NOMO-1 (cell line): ENCODE measurements around the gene TSC22D3.
"Not testable (repeated sequence)": the region's sequence is repeated elsewhere in the genome, so short reads cannot be mapped to it uniquely, and the experiment has no call there.

ENCODE experiments used
- DNase-seq, 2 experiments: peaks; one replicate each; lab custom pipeline; 2025; ENCODE audit not compliant: unreplicated experiment in 2 of 2; lab: John Stamatoyannopoulos, UW

The TSC22D3 gene

GRCh38 chrX:107775734-107776511 lies at the start of gene TSC22D3:
Gene TSC22D3 (minus strand): TSS chrX:107775787. CDS start chrX:107775419, 368 bp downstream.
- peak; percentile 33 to 36 for DNase-seq

- no peak for DNase-seq
Observed at GRCh38 chrX:107823456-107823855, 47.9 kb upstream of the TSC22D3 start.

GRCh38 chrX:107823042-107823441 lies 47.5 kb upstream of the TSC22D3 start:
- DNase-seq, result no peak

GRCh38 chrX:107818900-107819521 lies 43.4 kb upstream of the TSC22D3 start:
- DNase-seq, result no peak

DNA sequence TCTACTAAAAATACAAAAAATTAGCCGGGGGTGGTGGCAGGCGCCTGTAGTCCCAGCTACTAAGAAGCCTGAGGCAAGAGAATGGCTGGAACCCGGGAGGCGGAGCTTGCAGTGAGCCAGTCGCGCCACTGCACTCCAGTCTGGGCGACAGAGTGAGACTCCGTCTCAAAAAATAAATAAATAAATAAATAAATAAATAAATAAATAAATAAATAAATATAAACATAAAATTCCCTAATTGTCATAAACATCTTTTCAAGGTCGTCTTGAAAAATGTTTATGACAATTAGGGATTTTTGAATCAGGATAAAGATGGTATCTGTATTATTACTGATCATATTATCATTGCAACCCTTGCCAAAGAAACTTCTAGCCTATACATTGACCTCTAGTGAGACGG lies 34.5 kb upstream of the TSC22D3 start:
- not testable (repeated sequence) for DNase-seq

DNA sequence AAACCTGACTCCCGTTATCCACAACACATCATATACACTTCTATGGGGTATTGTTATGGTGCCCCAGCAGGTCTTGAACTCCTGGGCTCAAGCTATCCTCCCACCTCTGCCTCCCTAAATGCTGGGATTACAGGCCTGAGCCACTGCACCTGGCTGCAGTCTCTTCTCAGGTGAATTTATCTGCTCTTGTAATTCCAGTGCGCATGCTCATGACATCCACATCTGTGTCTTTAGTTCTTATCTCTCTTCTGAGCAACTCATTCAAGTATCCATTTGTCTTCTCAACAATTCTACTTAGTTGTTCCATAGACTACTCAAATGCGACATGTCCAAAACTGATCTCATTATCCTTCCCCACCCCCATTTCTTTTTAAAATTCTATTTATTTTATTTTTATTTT lies 29.6 kb upstream of the TSC22D3 start:
- DNase-seq, result no peak

DNA sequence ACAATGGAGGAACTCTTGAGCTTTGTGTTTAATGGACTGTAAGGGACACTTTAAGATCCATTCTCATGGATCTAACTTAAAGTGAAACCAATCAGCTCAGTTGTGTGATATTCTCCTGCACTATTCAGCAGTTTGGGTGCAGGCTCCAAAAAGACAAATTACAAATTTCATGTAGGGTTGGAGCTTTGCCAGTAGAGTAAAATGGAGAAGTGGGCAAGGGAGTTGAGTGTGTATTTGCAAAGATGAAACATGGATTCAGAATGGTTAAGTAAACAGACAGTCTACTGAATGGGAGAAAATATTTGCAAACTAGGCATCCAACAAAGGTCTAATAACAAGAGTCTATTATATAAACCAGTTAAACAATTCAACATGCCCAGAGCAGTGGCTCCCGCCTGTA lies 28.8 kb upstream of the TSC22D3 start:
- no peak for DNase-seq

DNA sequence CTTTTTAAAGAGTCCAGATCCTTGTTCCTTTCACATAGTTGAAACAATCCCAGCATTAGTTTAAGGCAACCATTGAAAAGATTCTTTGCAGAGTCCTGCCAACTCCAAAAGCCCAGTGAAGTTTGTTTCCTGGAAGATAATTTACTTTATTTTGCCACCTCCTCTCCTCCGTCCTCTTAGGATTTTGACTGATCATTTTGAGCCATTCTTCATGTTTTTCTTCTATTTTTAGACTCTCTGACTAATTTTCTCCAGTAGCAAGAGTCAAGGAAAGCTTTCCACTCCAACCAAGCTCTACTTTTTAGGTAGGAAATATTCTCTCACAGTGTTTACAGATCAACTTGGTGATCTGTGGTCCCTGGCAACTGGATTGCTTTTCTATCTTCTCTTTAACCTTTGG lies 12.2 kb upstream of the TSC22D3 start:
- DNase-seq, result no peak

GRCh38 chrX:107780525-107780924 lies 4.9 kb upstream of the TSC22D3 start:
- no peak for DNase-seq

DNA sequence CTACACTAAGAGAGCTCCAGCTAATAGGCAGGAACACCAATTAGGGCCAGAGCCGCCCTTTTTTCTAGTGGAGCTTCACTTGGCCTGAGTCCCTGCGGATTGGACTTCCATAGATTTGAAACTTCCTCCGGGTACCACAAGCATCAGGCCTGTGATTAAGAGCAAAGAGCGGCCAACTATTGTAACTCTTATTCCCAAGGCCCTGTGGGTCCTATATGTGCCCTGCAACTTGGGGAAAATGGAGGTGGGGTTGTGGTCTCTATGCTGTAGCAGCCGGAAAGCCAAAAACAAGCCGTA lies 1.9 kb upstream of the TSC22D3 start, which contains the start of gene NCBP2L:
NCBP2L (plus strand) TSS at position 198 of the 297 bp plus-strand sequence. CDS start 16,488 bp downstream, outside the sequence.
- no peak for DNase-seq

DNA sequence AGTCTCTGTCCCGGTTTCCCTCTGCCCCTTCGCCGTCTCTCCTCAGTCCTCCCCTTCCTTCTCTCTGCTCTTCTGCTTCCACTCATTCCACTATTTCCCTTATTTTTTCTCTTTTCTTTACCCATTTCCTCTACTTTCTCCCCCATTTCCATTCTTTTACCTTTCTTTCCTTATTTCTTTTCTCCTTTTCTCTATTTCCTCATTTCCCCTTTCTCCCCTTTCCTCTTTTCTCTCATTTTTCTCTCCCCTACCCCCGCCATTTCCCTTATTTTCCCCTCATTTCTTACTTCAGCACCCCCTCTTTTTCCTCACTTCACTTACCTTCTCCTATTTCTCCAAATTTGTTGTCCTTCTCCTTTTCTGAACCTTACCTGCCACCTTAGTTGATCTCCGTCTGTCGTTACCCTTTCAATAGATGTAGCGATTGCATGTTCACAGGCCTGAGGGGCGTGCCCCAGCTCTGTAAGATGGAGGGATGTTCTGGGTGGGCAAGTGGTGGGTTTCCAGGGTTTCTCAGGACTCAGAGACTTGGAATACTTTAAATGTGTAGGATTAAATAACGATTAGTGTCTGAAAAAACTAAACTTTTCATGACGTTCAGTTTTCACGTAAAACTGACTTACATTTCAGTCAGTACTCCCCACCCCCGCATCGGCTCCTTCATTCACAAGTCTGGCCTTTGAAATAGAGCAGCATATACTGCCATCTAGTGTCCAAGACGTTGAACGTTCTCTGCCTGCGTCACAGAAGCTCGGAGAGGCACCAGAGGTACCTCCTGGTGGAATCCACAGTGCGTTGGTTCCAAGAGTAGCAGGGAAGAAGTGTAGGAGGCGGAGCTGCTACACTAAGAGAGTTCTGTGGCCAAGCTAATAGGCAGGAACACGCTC lies 1.3 kb upstream of the TSC22D3 start:
- DNase-seq, result peak; percentile 68 to 82

DNA sequence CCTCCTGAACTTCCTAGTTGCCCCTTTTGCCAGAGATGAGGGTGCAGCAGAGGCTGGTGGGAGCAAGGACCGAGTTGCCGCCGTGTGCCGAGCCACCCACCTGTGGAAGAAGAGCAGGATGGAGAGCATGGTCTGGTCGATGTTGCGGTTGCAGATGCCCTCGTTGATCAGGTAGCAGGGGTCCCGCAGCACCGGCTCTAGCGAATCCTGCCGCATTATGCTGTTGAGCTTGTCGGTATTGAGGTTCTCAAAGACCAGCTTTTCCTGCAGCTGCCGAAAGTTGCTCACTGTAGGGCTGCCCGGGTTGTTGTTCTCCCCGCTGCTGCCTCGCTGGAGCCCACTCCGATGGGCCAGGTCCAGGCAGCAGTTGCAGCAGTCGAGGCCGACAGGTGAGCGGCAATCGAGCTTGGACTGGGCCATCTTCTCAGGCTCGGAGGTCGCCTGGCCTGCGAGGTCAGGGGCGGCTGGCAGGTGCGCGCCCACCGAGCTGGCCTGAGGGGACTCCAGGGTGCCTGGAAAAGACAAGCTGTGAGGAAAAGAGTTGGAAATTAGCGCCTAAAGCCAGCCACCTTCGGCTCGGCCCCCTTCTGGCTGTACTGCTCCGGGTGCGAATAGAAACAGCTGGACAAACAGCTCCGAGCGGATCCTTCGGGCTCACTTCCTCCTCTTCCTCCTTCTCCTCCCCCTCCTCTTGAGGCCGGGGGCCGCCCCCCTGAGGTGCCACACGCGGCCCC lies 420 bp downstream of the TSC22D3 start:
- DNase-seq, result no peak

DNA sequence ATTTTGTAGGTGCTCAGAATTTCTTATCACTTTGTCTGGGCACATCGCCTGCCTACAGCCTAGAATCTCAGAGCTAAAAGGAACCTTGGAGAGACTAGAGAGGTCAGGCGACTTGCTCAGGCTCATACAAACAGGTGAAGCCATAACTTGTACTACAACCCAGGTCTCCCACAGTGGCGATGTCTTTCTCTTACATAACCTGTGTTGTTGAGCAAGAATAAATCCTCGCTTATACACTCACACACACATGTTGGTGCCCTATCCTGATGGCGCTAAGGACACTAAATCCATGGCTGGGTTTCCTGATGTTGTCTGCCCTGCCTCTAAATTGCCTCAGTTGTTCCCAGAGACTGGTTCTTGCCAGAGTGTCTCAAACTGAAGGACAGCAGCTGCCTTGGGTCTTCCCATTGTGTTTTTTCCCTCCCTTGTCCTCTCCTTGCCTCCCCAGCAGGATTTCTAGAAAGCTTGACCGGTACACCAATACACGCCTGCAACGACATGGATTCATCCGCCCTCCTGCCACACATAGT lies 1.6 kb downstream of the TSC22D3 start:
- DNase-seq, result no peak

- no peak for DNase-seq
Observed at GRCh38 chrX:107773206-107773605, 2.4 kb downstream of the TSC22D3 start.

DNA sequence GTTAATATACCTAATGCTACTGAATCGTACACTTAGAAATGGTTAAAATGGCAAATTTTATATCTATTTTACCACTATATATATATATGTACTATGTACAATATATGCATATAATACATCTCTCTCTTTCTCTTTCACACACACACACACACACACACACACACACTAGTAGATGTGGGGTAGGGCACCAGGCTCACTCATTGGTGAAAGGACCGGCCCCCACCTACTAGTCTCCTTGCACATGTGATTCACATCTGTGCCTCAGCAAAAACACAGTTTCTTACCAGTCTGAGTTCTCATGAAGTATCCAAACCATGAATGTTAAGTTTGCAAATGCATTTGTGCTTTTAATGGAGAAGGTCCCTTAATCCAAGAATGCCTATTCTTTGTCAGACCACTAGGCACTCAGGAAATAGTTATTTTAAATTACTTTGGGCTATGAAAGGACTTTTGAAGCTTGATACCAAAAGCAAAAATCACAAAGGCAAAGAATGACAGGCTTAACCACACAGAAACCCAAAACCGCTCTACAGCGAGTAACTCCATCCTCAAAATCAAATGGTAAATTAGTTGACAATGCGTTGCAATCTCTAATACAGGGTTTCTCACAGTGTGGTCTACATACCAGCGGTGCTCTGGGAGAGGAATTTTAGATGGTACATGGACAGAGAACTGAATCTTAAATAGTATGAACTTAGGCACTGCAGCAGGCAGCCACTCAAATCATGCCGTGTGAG lies 5.8 kb downstream of the TSC22D3 start:
- DNase-seq, result no peak

DNA sequence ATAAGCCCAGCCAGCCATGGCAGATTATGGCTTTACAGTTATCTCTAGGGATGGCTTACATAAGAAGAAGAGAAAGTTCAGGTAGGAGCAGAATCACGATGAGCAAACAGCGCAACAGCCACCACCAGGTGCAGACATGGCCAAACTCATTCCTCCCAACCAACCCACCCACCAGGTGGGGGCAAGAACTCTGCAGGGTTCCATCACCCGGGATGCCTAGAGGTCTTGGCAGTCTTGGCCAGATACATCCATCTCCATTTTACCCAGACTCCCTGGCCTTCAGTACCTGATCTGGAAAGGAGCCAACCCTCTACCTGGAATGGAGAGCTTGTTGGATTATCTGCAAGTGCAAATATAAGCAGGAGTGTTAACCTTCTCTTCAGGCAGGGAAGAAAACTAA lies 7.5 kb downstream of the TSC22D3 start:
- no peak for DNase-seq

- DNase-seq, result no peak
Observed at GRCh38 chrX:107766470-107767150, 9.0 kb downstream of the TSC22D3 start.

GRCh38 chrX:107764845-107765608 lies 10.6 kb downstream of the TSC22D3 start:
- no peak for DNase-seq

- DNase-seq, result no peak
Observed at GRCh38 chrX:107763647-107764046, 11.9 kb downstream of the TSC22D3 start.
